GM12801 (cell line): ENCODE measurements around the gene TMPRSS4.

Experiments used
- TF ChIP-seq, protein P1 (sequence below): IDR thresholded peaks from one replicate; pipeline ENCODE4 v1.5.1; 2011; ENCODE audit warnings: control low read depth; ENCODE audit not compliant: insufficient read length; ENCODE audit errors: extremely low read depth

The TMPRSS4 gene, protein sequence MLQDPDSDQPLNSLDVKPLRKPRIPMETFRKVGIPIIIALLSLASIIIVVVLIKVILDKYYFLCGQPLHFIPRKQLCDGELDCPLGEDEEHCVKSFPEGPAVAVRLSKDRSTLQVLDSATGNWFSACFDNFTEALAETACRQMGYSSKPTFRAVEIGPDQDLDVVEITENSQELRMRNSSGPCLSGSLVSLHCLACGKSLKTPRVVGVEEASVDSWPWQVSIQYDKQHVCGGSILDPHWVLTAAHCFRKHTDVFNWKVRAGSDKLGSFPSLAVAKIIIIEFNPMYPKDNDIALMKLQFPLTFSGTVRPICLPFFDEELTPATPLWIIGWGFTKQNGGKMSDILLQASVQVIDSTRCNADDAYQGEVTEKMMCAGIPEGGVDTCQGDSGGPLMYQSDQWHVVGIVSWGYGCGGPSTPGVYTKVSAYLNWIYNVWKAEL

DNA sequence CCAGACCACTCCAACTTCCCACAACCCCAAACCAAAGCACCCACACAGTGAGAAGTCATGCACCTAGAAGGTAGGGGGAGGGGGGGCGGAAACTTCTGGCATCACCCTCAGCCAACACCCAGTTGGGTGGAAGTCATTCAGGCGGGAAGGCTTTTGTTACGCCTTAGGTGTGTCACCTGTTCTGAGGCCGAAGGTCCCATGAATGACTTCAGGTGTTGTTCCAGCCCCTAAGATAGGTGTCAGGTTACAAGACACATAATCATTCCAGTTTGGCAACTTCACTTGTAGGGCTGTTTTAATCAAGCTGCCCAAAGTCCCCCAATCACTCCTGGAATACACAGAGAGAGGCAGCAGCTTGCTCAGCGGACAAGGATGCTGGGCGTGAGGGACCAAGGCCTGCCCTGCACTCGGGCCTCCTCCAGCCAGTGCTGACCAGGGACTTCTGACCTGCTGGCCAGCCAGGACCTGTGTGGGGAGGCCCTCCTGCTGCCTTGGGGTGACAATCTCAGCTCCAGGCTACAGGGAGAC is at the start of gene TMPRSS4:
Gene TMPRSS4 (plus strand): TSS at position 325 of the 528 bp plus-strand sequence. CDS start 225 bp downstream, outside the sequence.
- TF ChIP-seq, protein P1, sequence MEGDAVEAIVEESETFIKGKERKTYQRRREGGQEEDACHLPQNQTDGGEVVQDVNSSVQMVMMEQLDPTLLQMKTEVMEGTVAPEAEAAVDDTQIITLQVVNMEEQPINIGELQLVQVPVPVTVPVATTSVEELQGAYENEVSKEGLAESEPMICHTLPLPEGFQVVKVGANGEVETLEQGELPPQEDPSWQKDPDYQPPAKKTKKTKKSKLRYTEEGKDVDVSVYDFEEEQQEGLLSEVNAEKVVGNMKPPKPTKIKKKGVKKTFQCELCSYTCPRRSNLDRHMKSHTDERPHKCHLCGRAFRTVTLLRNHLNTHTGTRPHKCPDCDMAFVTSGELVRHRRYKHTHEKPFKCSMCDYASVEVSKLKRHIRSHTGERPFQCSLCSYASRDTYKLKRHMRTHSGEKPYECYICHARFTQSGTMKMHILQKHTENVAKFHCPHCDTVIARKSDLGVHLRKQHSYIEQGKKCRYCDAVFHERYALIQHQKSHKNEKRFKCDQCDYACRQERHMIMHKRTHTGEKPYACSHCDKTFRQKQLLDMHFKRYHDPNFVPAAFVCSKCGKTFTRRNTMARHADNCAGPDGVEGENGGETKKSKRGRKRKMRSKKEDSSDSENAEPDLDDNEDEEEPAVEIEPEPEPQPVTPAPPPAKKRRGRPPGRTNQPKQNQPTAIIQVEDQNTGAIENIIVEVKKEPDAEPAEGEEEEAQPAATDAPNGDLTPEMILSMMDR, result no peak

DNA sequence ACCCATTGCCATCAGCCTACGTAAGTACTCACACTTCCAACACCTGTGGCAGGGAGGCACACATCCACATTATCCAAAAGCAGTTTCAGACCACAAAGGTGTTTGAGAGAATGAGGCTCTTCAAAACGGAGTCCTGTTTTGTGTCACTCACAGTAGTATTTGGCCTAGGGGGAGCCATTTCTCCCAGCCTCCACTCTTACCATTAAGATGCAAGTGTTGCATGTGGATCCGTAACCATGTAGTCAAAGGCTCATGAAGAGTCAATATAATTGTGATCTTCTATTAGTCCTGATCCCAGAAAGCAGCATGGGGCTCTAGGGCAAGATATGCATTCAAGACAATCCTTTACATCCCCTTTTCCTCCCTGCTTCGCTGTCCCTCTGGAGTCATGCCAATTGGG is 49.2 kb upstream of the TMPRSS4 start:
- TF ChIP-seq, protein P1, result no peak

DNA sequence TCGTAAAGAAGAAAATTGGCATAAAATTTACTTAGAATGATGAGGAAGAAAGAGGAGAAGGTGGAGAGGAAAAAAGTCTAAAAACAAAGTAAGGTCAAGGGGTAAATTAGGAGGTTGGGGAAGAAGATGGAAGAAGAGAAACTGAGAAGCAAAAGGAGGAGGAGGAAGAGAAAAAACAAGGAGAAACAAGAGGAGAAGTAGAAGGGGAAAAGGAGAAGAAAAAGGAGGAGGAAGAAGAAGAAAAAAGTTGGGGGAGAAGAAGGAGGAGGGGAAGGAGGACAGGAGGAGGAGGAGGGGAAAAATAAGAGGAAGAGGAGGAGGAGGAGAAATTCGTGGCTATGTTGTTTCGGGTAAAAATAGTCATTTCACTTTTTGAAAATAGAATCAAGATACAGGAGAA is 48.3 kb upstream of the TMPRSS4 start:
- TF ChIP-seq, protein P1, result no peak

DNA sequence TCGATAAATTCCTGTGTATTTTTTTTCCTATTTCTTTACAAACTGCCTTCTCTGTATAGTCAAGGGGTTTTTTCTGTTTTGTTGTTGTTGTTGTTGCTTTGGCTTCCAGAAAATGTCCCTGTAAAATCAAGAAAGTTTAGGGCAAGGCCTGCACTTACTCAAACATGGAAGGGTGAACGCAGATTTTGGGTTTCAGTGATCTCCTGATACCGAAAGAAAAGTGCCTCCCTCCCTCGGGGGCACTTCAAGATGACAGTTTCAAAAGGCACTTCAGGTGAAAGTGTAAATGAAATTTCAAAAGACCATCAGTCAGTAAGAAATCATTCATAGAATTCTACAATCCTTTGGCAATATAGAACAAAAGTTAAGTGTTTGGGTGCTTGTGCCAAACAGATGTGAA is 43.4 kb upstream of the TMPRSS4 start:
- TF ChIP-seq, protein P1, result no peak

DNA sequence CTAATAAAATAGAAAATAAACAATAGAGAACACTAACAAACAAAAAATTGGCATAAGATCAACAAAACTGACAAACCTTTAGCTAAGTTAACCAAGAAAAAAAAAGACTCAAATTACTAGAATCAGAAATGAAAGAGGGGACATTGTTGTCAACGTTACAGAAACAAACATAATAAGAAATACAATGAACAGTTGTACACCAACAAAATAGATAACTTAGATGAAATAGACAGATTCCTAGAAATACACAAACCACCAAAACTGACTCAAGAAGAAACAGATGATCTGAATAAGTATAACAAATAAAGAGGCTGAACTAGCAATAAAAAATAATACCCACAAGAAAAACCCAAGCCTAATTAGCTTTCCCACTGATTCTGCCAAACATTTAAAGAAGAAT is 34.7 kb upstream of the TMPRSS4 start:
- TF ChIP-seq, protein P1, result no peak

DNA sequence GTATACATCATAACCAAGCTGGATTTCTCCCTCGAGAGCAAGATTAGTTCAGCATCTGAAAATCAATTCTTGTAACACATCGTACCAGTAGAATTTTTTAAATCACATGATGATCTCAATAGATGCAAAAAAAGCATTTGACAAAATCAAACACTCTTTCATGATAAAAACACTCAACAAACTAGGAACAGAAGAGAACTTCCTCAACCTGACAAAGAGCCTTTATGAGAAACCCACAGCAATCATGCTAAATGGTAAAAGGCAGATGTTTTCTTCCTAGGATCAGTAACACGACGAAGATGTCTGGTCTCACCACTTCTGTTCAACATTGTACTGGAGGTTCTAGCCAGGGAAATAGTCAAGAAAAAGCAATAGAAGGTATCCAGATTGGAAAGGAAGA is 34.1 kb upstream of the TMPRSS4 start:
- TF ChIP-seq, protein P1, result no peak

DNA sequence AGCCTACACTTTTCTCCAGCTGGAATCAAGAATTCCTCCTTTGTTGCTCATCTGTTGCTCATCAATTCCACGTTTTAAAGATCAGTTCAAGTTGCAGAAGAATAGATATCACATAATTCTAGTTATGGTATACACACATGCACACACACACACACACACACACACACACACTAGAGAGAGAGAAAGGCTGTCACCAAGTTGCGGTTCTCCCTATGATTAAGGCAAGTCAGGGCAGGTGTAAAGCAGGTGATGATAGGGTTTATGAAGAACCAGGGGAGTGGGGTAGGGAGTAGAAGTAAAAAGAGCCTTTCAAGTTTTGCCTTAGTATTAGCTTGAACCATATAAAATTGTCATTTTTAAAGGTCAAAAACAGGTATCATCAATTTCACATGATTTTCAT is 31.7 kb upstream of the TMPRSS4 start:
- TF ChIP-seq, protein P1, result no peak
